Psoas muscle (tissue), 8 donors: ENCODE data around the gene KRT6C. TPM values are rescaled to one million over a fixed set of nuclear protein-coding genes. Genes with fewer than 3 reads are reported as not detected.

Experiments used
- ATAC-seq, 4 donors: fragments of 200-7000 bp; cut with Tn5 transposase; one replicate each; pipeline ENCODE4 v1.9.1; 2020; ENCODE audit warnings: moderate library complexity in 3 of 4, mild to moderate bottlenecking in 2 of 4
- DNase-seq, 2 donors: peaks; one replicate each; pipeline ENCODE4 v3.0.0-alpha.2; 2020
- H3K27ac ChIP-seq: fragments of 200-600 bp; one replicate; pipeline ENCODE4 v1.8.0; 2022
- H3K27me3 ChIP-seq, 3 donors: fragments of 200-600 bp in 1 of 3; one replicate each; pipeline versions ENCODE4 v1.6.1 to v1.8.0; 2013 to 2022; ENCODE audit warnings: low read length in 2 of 3, mild to moderate bottlenecking in 2 of 3, moderate library complexity in 1 of 3; ENCODE audit not compliant: insufficient read depth in 3 of 3
- H3K36me3 ChIP-seq, 2 donors: fragments of 200-600 bp in 1 of 2; one replicate each; pipeline versions ENCODE4 v1.6.1 to v1.8.0; 2013 to 2022; ENCODE audit warnings: low read depth in 1 of 2, mild to moderate bottlenecking in 1 of 2, moderate library complexity in 1 of 2; ENCODE audit not compliant: insufficient read depth in 1 of 2
- H3K4me1 ChIP-seq: fragments of 200-600 bp; one replicate; pipeline ENCODE4 v1.8.0; 2022
- H3K4me3 ChIP-seq: fragments of 200-600 bp; one replicate; pipeline ENCODE4 v1.8.0; 2022; ENCODE audit warnings: mild to moderate bottlenecking
- H3K9me3 ChIP-seq: fragments of 200-600 bp; one replicate; pipeline ENCODE4 v1.8.0; 2022
- CTCF ChIP-seq: fragments of 200-600 bp; IDR thresholded peaks from one replicate; pipeline ENCODE4 v1.8.0; 2022; ENCODE audit warnings: antibody characterized with exemption
- WGBS, 3 donors: extraction: QIAGEN DNeasy Blood & Tissue Kit; methylation state at CpG; one replicate each; pipeline versions ENCODE4 v1.1.6 to v1.1.7; 2013; 5-methylcytosine and 5-hydroxymethylcytosine counted together
- intact Hi-C, 2 donors: fragments of 100-400 bp; cut with DNase I; formaldehyde crosslinking; loops; one replicate each; pipeline versions ENCODE4 v1.11.0 to v1.14.2; 2022
- polyA plus RNA-seq, 3 donors: library from polyadenylated mRNA; stranded (reverse); fragments of 200-250 nt; gene quantifications; one replicate each; pipeline ENCODE4 v1.2.3, GENCODE V29; 2013
- total RNA-seq, 4 donors: library from RNA; stranded (reverse); fragmentation: NEBNext Ultra II Directional in 2 of 4; extraction: Animal tissue kit (Norgen Biotek cat#: 25700) in 2 of 4; gene quantifications; one replicate each; pipeline versions ENCODE4 v1.2.1 to v1.2.4, GENCODE V29; 2021 to 2023
- donor health status: healthy with polysubstance abuse.
- donor health status: DM: no; HTN: no; CAD: no; lungs with moderate emphysema.
- donor health status: Bipolar disorder and iron deficiency.
- donor health status: healthy.
- donor health status: DM: yes; HTN: yes; CAD: no.
- donor health status: DM: no; HTN: no; CAD: no.
- donor health status: DM: no; HTN: no; CAD: no.
- donor health status: DM: yes; HTN: yes; CAD: no.

Gene KRT6C
- total and polyA plus RNA-seq, 7 donors: 0.04 to 0.24 (median 0.21) TPM; not detected in 4

- 65 to 72% (median 65%) methylated on average over 9 of the region's 9 CpGs for WGBS, 3 donors
- Histone ChIP-seq H3K9me3 (no peaks in the 10 kb centered on the region), H3K36me3 (no peaks in the 10 kb centered on the region), H3K27me3 (peaks cover 0 to 25% (median 0%) of the 10 kb centered on the region in 3 donors), H3K4me3 (no peak overlapping the region), H3K27ac (no peak overlapping the region), H3K4me1 (no peaks in the 10 kb centered on the region)
- no peak for TF ChIP-seq CTCF
- DNase-seq (no peak), ATAC-seq (no peak)
- intact Hi-C loops: no loop called here
Measured at GRCh38 chr12:52441320-52441911, 32.2 kb downstream of the KRT6C start.

GRCh38 chr12:52440821-52441319 lies 32.7 kb downstream of the KRT6C start:
- intact Hi-C loops: no loop called here
- Histone ChIP-seq H3K27me3 (peaks cover 0 to 25% (median 0%) of the 10 kb centered on the region in 3 donors), H3K4me3 (no peak overlapping the region), H3K4me1 (no peaks in the 10 kb centered on the region), H3K9me3 (no peaks in the 10 kb centered on the region), H3K27ac (no peak overlapping the region), H3K36me3 (no peaks in the 10 kb centered on the region)
- DNase-seq (no peak), ATAC-seq (no peak)
- no peak for TF ChIP-seq CTCF
- WGBS, 3 donors: 89 to 92% (median 92%) methylated on average over 5 of the region's 5 CpGs

- no peak for ATAC-seq
Measured at GRCh38 chr12:52439845-52440244, 33.8 kb downstream of the KRT6C start.

DNA sequence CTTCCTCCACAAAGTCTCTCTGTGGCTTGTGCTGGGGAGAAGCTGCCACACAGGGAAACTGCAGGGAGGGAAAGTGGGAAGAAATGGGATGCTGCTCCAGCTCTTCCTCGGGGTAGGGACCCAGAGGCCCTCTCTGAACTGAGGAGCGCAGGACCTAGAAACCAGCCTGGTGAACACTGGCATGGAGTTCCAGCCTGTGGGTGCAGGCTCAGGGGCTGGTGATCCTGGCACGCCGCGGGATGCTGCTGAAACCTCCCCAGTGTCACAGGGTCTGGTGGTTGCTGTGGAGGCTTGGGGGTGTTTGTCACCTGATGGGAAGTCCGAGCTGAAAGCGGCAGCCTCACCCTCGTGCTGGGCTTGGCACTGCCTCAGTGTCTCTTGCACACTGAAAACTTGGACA lies 34.2 kb downstream of the KRT6C start:
- Histone ChIP-seq H3K4me3 (no peak overlapping the region), H3K27me3 (peaks cover 0 to 31% (median 0%) of the 10 kb centered on the region in 3 donors), H3K4me1 (no peaks in the 10 kb centered on the region), H3K27ac (no peak overlapping the region), H3K36me3 (no peaks in the 10 kb centered on the region), H3K9me3 (no peaks in the 10 kb centered on the region)
- intact Hi-C loops: no loop called here
- WGBS, 3 donors: 71 to 77% (median 77%) methylated on average over 8 of the region's 8 CpGs
- DNase-seq (no peak), ATAC-seq (no peak)
- no peak for TF ChIP-seq CTCF

More at GRCh38 chr12:52439845-52440244, 33.8 kb downstream of the KRT6C start:
- Histone ChIP-seq H3K27me3 (peaks cover 0 to 26% (median 0%) of the 10 kb centered on the region in 3 donors), H3K36me3 (no peaks in the 10 kb centered on the region), H3K4me3 (no peak overlapping the region), H3K27ac (no peak overlapping the region), H3K9me3 (no peaks in the 10 kb centered on the region), H3K4me1 (no peaks in the 10 kb centered on the region)
- DNase-seq: no peak
- intact Hi-C loops: no loop called here
- no peak for TF ChIP-seq CTCF
- 69 to 72% (median 72%) methylated on average over 2 of the region's 2 CpGs for WGBS, 3 donors
